Right atrium auricular region (tissue), 2 donors: ENCODE data around the gene FAM3A. TPM values are rescaled to one million over a fixed set of nuclear protein-coding genes. Genes with fewer than 3 reads are reported as not detected.

Experiments
- DNase-seq: peaks from one replicate; pipeline ENCODE4 v3.0.0-alpha.2; 2019; ENCODE audit warnings: low spot score
- H3K27ac ChIP-seq, 2 donors: fragments of 200-600 bp; sonication (generic); 1 replicate in 1 of 2; 2 replicates in 1 of 2; pipeline ENCODE4 v1.5.1; 2016 to 2019
- H3K27me3 ChIP-seq, 2 donors: fragments of 200-600 bp; sonication (generic); one replicate each; pipeline versions ENCODE4 v1.5.1 to v1.6.0; 2017 to 2019
- H3K36me3 ChIP-seq: fragments of 200-600 bp; sonication (generic); one replicate; pipeline ENCODE4 v1.5.1; 2016
- H3K4me1 ChIP-seq, 2 donors: fragments of 200-600 bp; sonication (generic); one replicate each; pipeline versions ENCODE4 v1.5.1 to v1.6.0; 2017 to 2019
- H3K4me3 ChIP-seq, 2 donors: fragments of 200-600 bp; sonication (generic); 1 replicate in 1 of 2; 2 replicates in 1 of 2; pipeline ENCODE4 v1.5.1; 2017 to 2019; ENCODE audit warnings: mild to moderate bottlenecking in 1 of 2, moderate library complexity in 1 of 2
- H3K9me3 ChIP-seq, 2 donors: fragments of 200-600 bp; sonication (generic); one replicate each; pipeline ENCODE4 v1.5.1; 2019
- CTCF ChIP-seq, 2 donors: fragments of 200-600 bp; sonication (generic); IDR thresholded peaks; one replicate each; pipeline ENCODE4 v1.5.1; 2019; ENCODE audit warnings: antibody characterized with exemption in 2 of 2
- total RNA-seq, 2 donors: library from RNA; depleted of rRNA; stranded (reverse); fragments of >200 nt; gene quantifications; one replicate each; pipeline ENCODE4 v1.1.0, GENCODE V29; 2016

Gene FAM3A
- total RNA-seq, 2 donors from 2014 or later = 47.1 to 61.2 TPM

GRCh38 chrX:154547245-154548027 is 31.4 kb upstream of the FAM3A start, which contains the start of gene IKBKG:
Gene IKBKG, plus strand, starts transcription at chrX:154547620. Its CDS starts 4,383 bp downstream, at chrX:154552003.
- Histone ChIP-seq H3K4me3 (peak within 1 kb of the TSS; percentile 62 to 66), H3K36me3 (no peaks in the 10 kb centered on the region), H3K27ac (peak within 1 kb of the TSS; percentile 84 to 89), H3K9me3 (no peaks in the 10 kb centered on the region), H3K27me3 (no peaks in the 10 kb centered on the region), H3K4me1 (peaks cover 0 to 27% of the 10 kb centered on the region in 2 donors)
- TF ChIP-seq CTCF (IDR thresholded peaks at IDR 0.05) = no peak
- DNase-seq = peak; percentile 89

GRCh38 chrX:154546354-154547244 is 30.6 kb upstream of the FAM3A start, which contains the start of gene G6PD:
Gene G6PD, minus strand, starts transcription at chrX:154546846. Its CDS starts 691 bp downstream, at chrX:154546155.
- H3K27me3 ChIP-seq = no peaks in the 10 kb centered on the region
- peak; percentile 65 for DNase-seq
- H3K27ac ChIP-seq = peak within 1 kb of the TSS; percentile 84 to 89
- H3K36me3 ChIP-seq = no peaks in the 10 kb centered on the region
- peak within 1 kb of the TSS; percentile 62 to 66 for H3K4me3 ChIP-seq
- TF ChIP-seq CTCF (IDR thresholded peaks at IDR 0.05) = peak in 1 of 2 donors; percentile 12
- H3K9me3 ChIP-seq = no peaks in the 10 kb centered on the region
- H3K4me1 ChIP-seq = peaks cover 0 to 36% of the 10 kb centered on the region in 2 donors

GRCh38 chrX:154545673-154546274 is 29.7 kb upstream of the FAM3A start:
- Histone ChIP-seq H3K4me3 (peak overlapping the region in 1 of 2 donors; percentile 62), H3K36me3 (no peaks in the 10 kb centered on the region), H3K27me3 (no peaks in the 10 kb centered on the region), H3K27ac (no peak overlapping the region), H3K9me3 (no peaks in the 10 kb centered on the region), H3K4me1 (peaks cover 0 to 44% of the 10 kb centered on the region in 2 donors)
- no peak for TF ChIP-seq CTCF (IDR thresholded peaks at IDR 0.05)
- no peak for DNase-seq

- peaks cover 0 to 37% of the 10 kb centered on the region in 2 donors for H3K4me1 ChIP-seq
- TF ChIP-seq CTCF (IDR thresholded peaks at IDR 0.05) = no peak
- peak; percentile 66 for DNase-seq
- H3K27me3 ChIP-seq = no peaks in the 10 kb centered on the region
- no peaks in the 10 kb centered on the region for H3K36me3 ChIP-seq
- H3K4me3 ChIP-seq = no peak overlapping the region
- H3K9me3 ChIP-seq = no peaks in the 10 kb centered on the region
- H3K27ac ChIP-seq = peak overlapping the region; percentile 76 to 88
These were observed 26.8 kb upstream of the FAM3A start for GRCh38 chrX:154542723-154543424.
